GM23338 (cell line): ENCODE results near the gene TNPO3. TPM values are rescaled to one million over a fixed set of nuclear protein-coding genes. Genes with fewer than 3 reads are reported as not detected.

Source experiments
- CREB1 ChIP-seq: fragments of 250-450 bp; sonication (Bioruptor Pico); IDR thresholded peaks from 2 replicates; pipeline ENCODE4 v1.5.0; 2020; ENCODE audit warnings: low read depth, mild to moderate bottlenecking, moderate library complexity
- CTCF ChIP-seq, 2 experiments: fragments of 200-600 bp in 1 of 2; sonication (generic) in 1 of 2; conservative IDR thresholded peaks; 2 replicates each; pipeline versions ENCODE4 v1.5.1 to v1.6.1; 2016 to 2017; ENCODE audit warnings: antibody characterized with exemption in 2 of 2, low read depth in 2 of 2, mild to moderate bottlenecking in 2 of 2, moderate library complexity in 1 of 2
- ETS1 ChIP-seq: IDR thresholded peaks from 2 replicates; pipeline ENCODE4 v1.6.1; 2016; ENCODE audit warnings: antibody characterized with exemption
- EZH2 ChIP-seq: fragments of 200-600 bp; sonication (generic); IDR thresholded peaks from one replicate; pipeline ENCODE4 v1.8.0; 2017; ENCODE audit warnings: antibody characterized with exemption, mild to moderate bottlenecking, low read depth; ENCODE audit not compliant: unreplicated experiment
- NANOG ChIP-seq: IDR thresholded peaks from 2 replicates; pipeline ENCODE4 v1.6.1; 2016; ENCODE audit warnings: antibody characterized with exemption, borderline replicate concordance
- POLR2AphosphoS5 ChIP-seq: IDR thresholded peaks from 2 replicates; pipeline ENCODE4 v1.6.1; 2016; ENCODE audit warnings: antibody characterized with exemption, low read depth
- ZNF114 ChIP-seq: fragments of 250-450 bp; sonication (Bioruptor Pico); IDR thresholded peaks from 2 replicates; pipeline ENCODE4 v1.5.0; 2020; ENCODE audit warnings: mild to moderate bottlenecking, moderate library complexity
- ZNF331 ChIP-seq: fragments of 250-450 bp; sonication (Bioruptor Pico); IDR thresholded peaks from 2 replicates; pipeline ENCODE4 v1.5.0; 2020; ENCODE audit warnings: low read depth, mild to moderate bottlenecking, moderate library complexity
- ZNF462 ChIP-seq: fragments of 250-450 bp; sonication (Bioruptor Pico); IDR thresholded peaks from 2 replicates; pipeline ENCODE4 v1.5.0; 2020; ENCODE audit warnings: mild to moderate bottlenecking, moderate library complexity
- polyA plus RNA-seq: library from polyadenylated mRNA; unstranded; fragments of >200 nt; fragmentation: Nextera tagmentation; extraction: Ambion mirVana; gene quantifications from 2 replicates; pipeline ENCODE4 v1.2.1, GENCODE V29; 2016
- total RNA-seq: library from RNA; depleted of rRNA; stranded (reverse); fragments of >200 nt; shearing (Covaris generic); gene quantifications from 2 replicates; pipeline ENCODE4 v1.2.3, GENCODE V29; 2014

Gene TNPO3
- total and polyA plus RNA-seq, 2 experiments from 2014 or later, result 38.2 to 127 TPM

- no peak for TF ChIP-seq ZNF462 (CRISPR knock-in tag)
- TF ChIP-seq ZNF331, result no peak
- TF ChIP-seq ZNF114 (CRISPR knock-in tag), result no peak
- no peak for TF ChIP-seq POLR2AphosphoS5
- no peak for TF ChIP-seq CTCF (conservative IDR thresholded peaks at IDR 0.05; ENCODE audit: low read depth in 2 of 2)
- no peak for TF ChIP-seq ETS1
- no peak for TF ChIP-seq NANOG
- no peak for TF ChIP-seq CREB1
- TF ChIP-seq EZH2, result no peak
Measured at GRCh38 chr7:129089521-129090212, 34.8 kb upstream of the TNPO3 start (continued).
